ENCODE measurements around the gene WDR12. TPM values are rescaled to one million over a fixed set of nuclear protein-coding genes. Genes with fewer than 3 reads are reported as not detected.
"Not testable (repeated sequence)": the region's sequence is repeated elsewhere in the genome, so short reads cannot be mapped to it uniquely, and the experiment has no call there.

The WDR12 gene
- total RNA-seq, 2 experiments from 2014 or later, result 6.2 to 7.7 TPM

DNA sequence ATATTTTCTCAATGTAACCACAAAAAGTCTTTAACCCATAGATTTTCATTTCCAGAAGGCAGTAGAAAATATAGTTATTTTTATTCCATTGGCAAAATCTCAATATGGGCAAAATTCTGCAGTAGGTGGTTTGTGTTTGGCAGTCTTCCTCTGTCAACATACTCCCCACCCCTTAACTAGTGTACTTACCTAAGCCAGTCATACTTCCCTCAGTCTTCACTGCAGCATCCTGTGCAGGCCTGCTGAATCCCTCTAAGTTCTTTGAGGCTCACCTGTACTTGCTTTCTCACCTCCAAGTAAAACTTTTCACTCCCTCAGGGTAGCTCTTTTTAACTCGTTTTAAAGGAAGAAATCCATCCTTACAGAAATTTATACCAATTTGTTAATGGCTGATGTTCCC, 7.4 kb upstream of the WDR12 start:
- H3K9me3 ChIP-seq (ENCODE audit: control insufficient read depth in 1 of 2, insufficient read depth in 1 of 2, low read length in 2 of 2), result no peaks in the 10 kb centered on the region
- peaks cover 35% of the 10 kb centered on the region for H3K36me3 Mint-ChIP-seq (ENCODE audit: low read depth)

DNA sequence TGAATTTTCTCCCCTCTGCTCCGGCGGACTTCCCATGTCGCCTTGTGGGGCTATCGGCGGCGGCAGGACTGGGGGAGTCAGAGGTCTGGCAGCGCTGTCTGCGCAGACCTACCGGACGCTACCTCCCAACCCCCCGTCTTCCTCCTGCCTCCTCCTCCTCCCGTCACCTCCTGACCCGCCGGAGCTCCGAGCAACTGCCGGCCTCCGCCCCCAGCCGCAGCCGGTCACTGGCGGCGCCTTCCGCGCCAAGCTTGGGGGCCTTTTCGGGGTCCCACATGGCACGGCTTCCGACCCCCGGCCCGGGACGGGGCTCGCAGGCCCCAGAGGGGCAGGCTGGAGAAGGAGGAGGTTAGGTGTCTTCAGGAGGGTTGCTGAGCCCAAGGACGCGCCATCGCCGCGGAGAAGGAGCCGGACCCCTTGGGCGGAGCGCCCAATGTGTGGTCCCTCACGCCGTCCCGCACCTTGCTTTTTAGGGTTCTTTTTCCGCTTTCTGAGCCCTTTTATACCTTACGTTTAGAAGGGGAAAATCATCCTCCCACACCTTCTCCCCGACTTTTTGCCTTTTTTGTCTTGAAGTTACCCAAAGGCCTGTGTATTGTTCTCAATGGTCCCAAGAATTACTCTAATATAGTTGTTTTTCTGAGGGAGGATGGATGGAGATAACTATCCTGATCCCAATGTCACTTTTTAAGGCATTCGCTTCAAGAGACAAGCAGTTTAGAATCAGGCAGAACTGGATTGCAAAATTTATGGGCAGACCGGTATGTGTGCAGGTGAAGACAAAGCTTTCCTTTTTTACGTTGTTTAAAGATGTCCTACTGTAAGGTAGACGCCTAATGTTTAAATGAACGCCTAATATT, 1.1 kb upstream of the WDR12 start:
- POLR2A ChIA-PET, result interaction anchor here (1.1 to 2.7 kb wide), 6 partner anchors 11 to 326 kb away, joined by 3 to 31 read pairs (median 12); partner anchors contain the start of genes CYP20A1, FAM117B, ICA1L and NBEAL1
- CTCF ChIA-PET, result interaction anchor here (1.1 kb wide), 1 partner anchor 42 kb away, joined by 6 read pairs; no protein-coding TSS in a partner anchor
- Mint-ChIP-seq H3K36me3 (ENCODE audit: low read depth) (peaks cover 21% of the 10 kb centered on the region), H3K4me1 (ENCODE audit: low read depth) (peaks cover 38% of the 10 kb centered on the region), H3K27ac (peak overlapping the region; percentile 90), H3K4me3 (peak overlapping the region; percentile 98)
- intact Hi-C loops (cut with DNase I, micrococcal nuclease), result loop anchor here in 1 of 2 experiments (5.0 kb wide), 2 partner anchors 100 to 275 kb away; partner anchors contain the start of gene NBEAL1
- peak overlapping the region; percentile 79 for H3K4me3 ChIP-seq (ENCODE audit: low read length)
- not testable (repeated sequence) for H3K9me3 Mint-ChIP-seq; H3K36me3 ChIP-seq (ENCODE audit: insufficient read depth, low read length); H3K9me3 ChIP-seq (ENCODE audit: control insufficient read depth in 1 of 2, insufficient read depth in 1 of 2, low read length in 2 of 2); H3K27me3 ChIP-seq (ENCODE audit: control insufficient read depth in 1 of 2, insufficient read depth in 2 of 2, low read length in 2 of 2); H3K4me1 ChIP-seq (ENCODE audit: insufficient read depth, low read length); H3K27me3 Mint-ChIP-seq
- ATAC-seq (ENCODE audit: poor library complexity) (peak; percentile 25), DNase-seq (peak in 5 of 14 experiments; percentile 2 to 48 (median 10))
- H3K27ac ChIP-seq (ENCODE audit: low read depth in 1 of 2, low read length in 2 of 2), result peak overlapping the region; percentile 72 to 85

More for the DNA sequence above, 7.4 kb upstream of the WDR12 start:
- DNase-seq, result no peak
- peaks cover 4% of the 10 kb centered on the region for H3K36me3 ChIP-seq (ENCODE audit: insufficient read depth, low read length)
- no peak overlapping the region for H3K4me3 ChIP-seq (ENCODE audit: low read length)
- no peaks in the 10 kb centered on the region for H3K27me3 ChIP-seq (ENCODE audit: control insufficient read depth in 1 of 2, insufficient read depth in 2 of 2, low read length in 2 of 2)
- H3K27me3 Mint-ChIP-seq, result no peaks in the 10 kb centered on the region
- no peaks in the 10 kb centered on the region for H3K4me1 Mint-ChIP-seq (ENCODE audit: low read depth)
- TF ChIP-seq, protein P1, sequence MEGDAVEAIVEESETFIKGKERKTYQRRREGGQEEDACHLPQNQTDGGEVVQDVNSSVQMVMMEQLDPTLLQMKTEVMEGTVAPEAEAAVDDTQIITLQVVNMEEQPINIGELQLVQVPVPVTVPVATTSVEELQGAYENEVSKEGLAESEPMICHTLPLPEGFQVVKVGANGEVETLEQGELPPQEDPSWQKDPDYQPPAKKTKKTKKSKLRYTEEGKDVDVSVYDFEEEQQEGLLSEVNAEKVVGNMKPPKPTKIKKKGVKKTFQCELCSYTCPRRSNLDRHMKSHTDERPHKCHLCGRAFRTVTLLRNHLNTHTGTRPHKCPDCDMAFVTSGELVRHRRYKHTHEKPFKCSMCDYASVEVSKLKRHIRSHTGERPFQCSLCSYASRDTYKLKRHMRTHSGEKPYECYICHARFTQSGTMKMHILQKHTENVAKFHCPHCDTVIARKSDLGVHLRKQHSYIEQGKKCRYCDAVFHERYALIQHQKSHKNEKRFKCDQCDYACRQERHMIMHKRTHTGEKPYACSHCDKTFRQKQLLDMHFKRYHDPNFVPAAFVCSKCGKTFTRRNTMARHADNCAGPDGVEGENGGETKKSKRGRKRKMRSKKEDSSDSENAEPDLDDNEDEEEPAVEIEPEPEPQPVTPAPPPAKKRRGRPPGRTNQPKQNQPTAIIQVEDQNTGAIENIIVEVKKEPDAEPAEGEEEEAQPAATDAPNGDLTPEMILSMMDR (IDR thresholded peaks at IDR 0.05), result no peak
- POLR2A ChIA-PET, result interaction anchor here (1.3 kb wide), 1 partner anchor 8 kb away, joined by 3 read pairs; no protein-coding TSS in a partner anchor
- CTCF ChIA-PET, result no interaction called here
- H3K4me3 Mint-ChIP-seq, result no peak overlapping the region
- no peak overlapping the region for H3K27ac ChIP-seq (ENCODE audit: low read depth in 1 of 2, low read length in 2 of 2)
- H3K4me1 ChIP-seq (ENCODE audit: insufficient read depth, low read length), result no peaks in the 10 kb centered on the region
- intact Hi-C loops (cut with DNase I, micrococcal nuclease), result no loop called here
- H3K27ac Mint-ChIP-seq, result no peak overlapping the region
- no peaks in the 10 kb centered on the region for H3K9me3 Mint-ChIP-seq
- no peak for ATAC-seq (ENCODE audit: poor library complexity)

DNA sequence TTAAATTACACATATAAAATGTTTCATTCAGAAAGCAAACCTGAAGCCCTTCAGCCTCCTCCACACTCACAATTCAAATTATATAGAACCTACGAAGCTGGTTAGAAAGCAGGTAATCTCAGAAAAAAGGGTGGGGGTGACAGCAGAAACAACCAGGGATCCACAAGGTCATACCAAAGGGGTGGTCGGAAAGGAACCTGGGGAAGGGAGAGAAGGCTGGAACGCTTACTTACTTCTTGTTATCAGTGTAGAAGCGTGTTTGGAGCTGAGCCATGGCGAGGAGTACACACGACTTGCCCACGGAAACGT, 316 bp downstream of the WDR12 start:
- intact Hi-C loops (cut with DNase I, micrococcal nuclease), result loop anchor here (2.0 to 5.0 kb wide), 3 partner anchors 101 to 328 kb away; partner anchors contain the start of genes CYP20A1 (in 2 of the 2) and NBEAL1 (in 1 of the 2)
- POLR2A ChIA-PET, result interaction anchor here (0.6 to 2.7 kb wide), 15 partner anchors 8 to 829 kb away, joined by 3 to 31 read pairs (median 4); partner anchors contain the start of genes CYP20A1, FAM117B, ICA1L and NBEAL1
- peaks cover 40% of the 10 kb centered on the region for H3K4me1 Mint-ChIP-seq (ENCODE audit: low read depth)
- peak; percentile 28 for ATAC-seq (ENCODE audit: poor library complexity)
- H3K36me3 ChIP-seq (ENCODE audit: insufficient read depth, low read length), result peaks cover 3% of the 10 kb centered on the region
- TF ChIP-seq, protein P1 (IDR thresholded peaks at IDR 0.05), result no peak
- peaks cover 9% of the 10 kb centered on the region for H3K4me1 ChIP-seq (ENCODE audit: insufficient read depth, low read length)
- peak overlapping the region; percentile 79 for H3K4me3 ChIP-seq (ENCODE audit: low read length)
- peak overlapping the region; percentile 98 for H3K4me3 Mint-ChIP-seq
- no peaks in the 10 kb centered on the region for H3K9me3 Mint-ChIP-seq
- peak in 1 of 14 experiments; percentile 1 for DNase-seq
- peaks cover 30% of the 10 kb centered on the region for H3K36me3 Mint-ChIP-seq (ENCODE audit: low read depth)
- peak overlapping the region; percentile 40 to 85 for H3K27ac ChIP-seq (ENCODE audit: low read depth in 1 of 2, low read length in 2 of 2)
- CTCF ChIA-PET, result interaction anchor here (1.1 kb wide), 1 partner anchor 40 kb away, joined by 6 read pairs; no protein-coding TSS in a partner anchor
- H3K9me3 ChIP-seq (ENCODE audit: control insufficient read depth in 1 of 2, insufficient read depth in 1 of 2, low read length in 2 of 2), result no peaks in the 10 kb centered on the region
- H3K27me3 Mint-ChIP-seq, result no peaks in the 10 kb centered on the region
- no peaks in the 10 kb centered on the region for H3K27me3 ChIP-seq (ENCODE audit: control insufficient read depth in 1 of 2, insufficient read depth in 2 of 2, low read length in 2 of 2)
- H3K27ac Mint-ChIP-seq, result peak overlapping the region; percentile 90
